ENCODE data around the gene SEC61A2.

The SEC61A2 gene

GRCh38 chr10:12109286-12109685 is 20.2 kb upstream of the SEC61A2 start:
- TF ChIP-seq, protein P1, sequence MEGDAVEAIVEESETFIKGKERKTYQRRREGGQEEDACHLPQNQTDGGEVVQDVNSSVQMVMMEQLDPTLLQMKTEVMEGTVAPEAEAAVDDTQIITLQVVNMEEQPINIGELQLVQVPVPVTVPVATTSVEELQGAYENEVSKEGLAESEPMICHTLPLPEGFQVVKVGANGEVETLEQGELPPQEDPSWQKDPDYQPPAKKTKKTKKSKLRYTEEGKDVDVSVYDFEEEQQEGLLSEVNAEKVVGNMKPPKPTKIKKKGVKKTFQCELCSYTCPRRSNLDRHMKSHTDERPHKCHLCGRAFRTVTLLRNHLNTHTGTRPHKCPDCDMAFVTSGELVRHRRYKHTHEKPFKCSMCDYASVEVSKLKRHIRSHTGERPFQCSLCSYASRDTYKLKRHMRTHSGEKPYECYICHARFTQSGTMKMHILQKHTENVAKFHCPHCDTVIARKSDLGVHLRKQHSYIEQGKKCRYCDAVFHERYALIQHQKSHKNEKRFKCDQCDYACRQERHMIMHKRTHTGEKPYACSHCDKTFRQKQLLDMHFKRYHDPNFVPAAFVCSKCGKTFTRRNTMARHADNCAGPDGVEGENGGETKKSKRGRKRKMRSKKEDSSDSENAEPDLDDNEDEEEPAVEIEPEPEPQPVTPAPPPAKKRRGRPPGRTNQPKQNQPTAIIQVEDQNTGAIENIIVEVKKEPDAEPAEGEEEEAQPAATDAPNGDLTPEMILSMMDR (IDR thresholded peaks at IDR 0.05; ENCODE audit: low read depth, low read length, poor library complexity, severe bottlenecking), result no peak
- TF ChIP-seq EZH2phosphoT487 (IDR thresholded peaks at IDR 0.05; ENCODE audit: borderline replicate concordance, low read length), result no peak
- no peaks in the 10 kb centered on the region for H3K79me2 ChIP-seq (ENCODE audit: control insufficient read depth, low read length)
- H3K9me2 ChIP-seq (replicated peaks; ENCODE audit: control insufficient read depth, low read length), result no peaks in the 10 kb centered on the region
- H3K9me3 ChIP-seq (ENCODE audit: control insufficient read depth, insufficient read depth, low read length), result no peaks in the 10 kb centered on the region
- peaks cover 22% of the 10 kb centered on the region for H3K4me1 ChIP-seq (ENCODE audit: control insufficient read depth, low read length)
- H3F3A ChIP-seq (ENCODE audit: control insufficient read depth, insufficient read depth), result peaks cover 7% of the 10 kb centered on the region; the same call in 1 of the 2 replicates
- no peak overlapping the region for H3K4me2 ChIP-seq (ENCODE audit: low read length)
- H3K4me3 ChIP-seq (ENCODE audit: low read length), result no peak overlapping the region
- peaks cover 40% of the 10 kb centered on the region for H3K36me3 ChIP-seq (ENCODE audit: control insufficient read depth, low read length)
- no peaks in the 10 kb centered on the region for H4K20me1 ChIP-seq (ENCODE audit: control insufficient read depth, insufficient read depth, low read depth, low read length)
- no peak overlapping the region for H3K27ac ChIP-seq (ENCODE audit: low read depth, low read length)
- H3K27me3 ChIP-seq (ENCODE audit: control insufficient read depth, low read length), result no peaks in the 10 kb centered on the region

DNA sequence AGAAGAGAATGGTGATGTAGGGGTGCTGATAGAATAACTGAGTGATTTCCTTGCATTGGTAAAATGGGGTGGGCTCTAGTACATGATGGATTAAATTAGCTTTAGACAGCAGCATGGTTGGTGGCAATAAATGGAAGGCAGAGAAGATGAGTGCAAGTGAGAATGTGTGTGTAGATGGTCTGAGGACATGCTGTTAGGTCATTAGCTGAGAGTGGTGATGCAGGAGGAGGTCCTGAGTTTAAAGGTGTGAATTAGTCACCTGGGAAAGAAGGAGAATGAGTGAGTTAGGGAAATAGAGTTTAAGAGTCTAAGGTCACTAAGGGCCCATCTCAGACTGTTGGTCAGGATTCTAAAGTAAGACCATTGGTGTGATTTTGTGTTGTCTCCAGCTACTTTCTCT is 17.9 kb upstream of the SEC61A2 start:
- H3K27me3 ChIP-seq (ENCODE audit: control insufficient read depth, low read length), result no peaks in the 10 kb centered on the region
- no peak overlapping the region for H3K4me3 ChIP-seq (ENCODE audit: low read length)
- no peak overlapping the region for H3K4me2 ChIP-seq (ENCODE audit: low read length)
- H3K27ac ChIP-seq (ENCODE audit: low read depth, low read length), result no peak overlapping the region
- H4K20me1 ChIP-seq (ENCODE audit: control insufficient read depth, insufficient read depth, low read depth, low read length), result no peaks in the 10 kb centered on the region
- H3K4me1 ChIP-seq (ENCODE audit: control insufficient read depth, low read length), result peaks cover 22% of the 10 kb centered on the region
- H3F3A ChIP-seq (ENCODE audit: control insufficient read depth, insufficient read depth), result peaks cover 7% of the 10 kb centered on the region; the same call in 1 of the 2 replicates
- H3K36me3 ChIP-seq (ENCODE audit: control insufficient read depth, low read length), result peaks cover 31% of the 10 kb centered on the region
- no peak for TF ChIP-seq EZH2phosphoT487 (IDR thresholded peaks at IDR 0.05; ENCODE audit: borderline replicate concordance, low read length)
- no peaks in the 10 kb centered on the region for H3K9me3 ChIP-seq (ENCODE audit: control insufficient read depth, insufficient read depth, low read length)
- no peaks in the 10 kb centered on the region for H3K9me2 ChIP-seq (replicated peaks; ENCODE audit: control insufficient read depth, low read length)
- no peaks in the 10 kb centered on the region for H3K79me2 ChIP-seq (ENCODE audit: control insufficient read depth, low read length)

- Histone ChIP-seq H4K20me1 (ENCODE audit: control insufficient read depth, insufficient read depth, low read depth, low read length) (no peaks in the 10 kb centered on the region), H3K36me3 (ENCODE audit: control insufficient read depth, low read length) (peaks cover 24% of the 10 kb centered on the region), H3K9me3 (ENCODE audit: control insufficient read depth, insufficient read depth, low read length) (no peaks in the 10 kb centered on the region), H3K4me2 (ENCODE audit: low read length) (no peak overlapping the region), H3K79me2 (ENCODE audit: control insufficient read depth, low read length) (no peaks in the 10 kb centered on the region), H3K9me2 (replicated peaks; ENCODE audit: control insufficient read depth, low read length) (no peaks in the 10 kb centered on the region), H3K4me1 (ENCODE audit: control insufficient read depth, low read length) (peaks cover 22% of the 10 kb centered on the region), H3K27me3 (ENCODE audit: control insufficient read depth, low read length) (no peaks in the 10 kb centered on the region), H3F3A (ENCODE audit: control insufficient read depth, insufficient read depth) (peaks cover 7% of the 10 kb centered on the region; the same call in 1 of the 2 replicates), H3K27ac (ENCODE audit: low read depth, low read length) (peak overlapping the region; percentile 53; the same call in 1 of the 2 replicates), H3K4me3 (ENCODE audit: low read length) (no peak overlapping the region)
- no peak for TF ChIP-seq EZH2phosphoT487 (IDR thresholded peaks at IDR 0.05; ENCODE audit: borderline replicate concordance, low read length)
Measured at GRCh38 chr10:12113627-12114026, 15.8 kb upstream of the SEC61A2 start.

DNA sequence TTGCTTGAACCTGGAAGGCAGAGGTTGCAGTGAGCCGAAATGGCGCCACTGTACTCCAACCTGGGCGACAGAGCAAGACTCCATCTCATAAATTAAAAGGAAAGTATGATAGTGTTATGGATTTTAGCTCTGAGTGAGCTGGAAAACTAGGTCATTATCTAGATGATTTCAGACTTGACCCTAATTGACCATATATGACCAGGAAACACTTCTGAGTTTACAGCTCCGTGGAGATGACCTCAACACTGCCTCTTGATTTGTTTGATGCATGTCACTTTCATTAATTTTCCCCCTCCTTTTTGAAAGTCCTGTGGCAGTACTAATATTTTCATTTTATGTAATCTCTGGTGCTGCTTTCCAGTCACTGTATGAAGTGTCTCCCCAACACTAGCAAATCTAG is 7.8 kb upstream of the SEC61A2 start:
- Histone ChIP-seq H3K79me2 (ENCODE audit: control insufficient read depth, low read length) (no peaks in the 10 kb centered on the region), H3K4me2 (ENCODE audit: low read length) (no peak overlapping the region), H3F3A (ENCODE audit: control insufficient read depth, insufficient read depth) (no peaks in the 10 kb centered on the region), H3K4me1 (ENCODE audit: control insufficient read depth, low read length) (no peaks in the 10 kb centered on the region), H3K36me3 (ENCODE audit: control insufficient read depth, low read length) (peaks cover 30% of the 10 kb centered on the region), H3K27me3 (ENCODE audit: control insufficient read depth, low read length) (no peaks in the 10 kb centered on the region), H3K4me3 (ENCODE audit: low read length) (no peak overlapping the region), H3K9me3 (ENCODE audit: control insufficient read depth, insufficient read depth, low read length) (no peaks in the 10 kb centered on the region), H3K27ac (ENCODE audit: low read depth, low read length) (no peak overlapping the region), H3K9me2 (replicated peaks; ENCODE audit: control insufficient read depth, low read length) (no peaks in the 10 kb centered on the region), H4K20me1 (ENCODE audit: control insufficient read depth, insufficient read depth, low read depth, low read length) (no peaks in the 10 kb centered on the region)
- TF ChIP-seq, protein P1 (IDR thresholded peaks at IDR 0.05; ENCODE audit: low read depth, low read length, poor library complexity, severe bottlenecking), result no peak
- TF ChIP-seq EZH2phosphoT487 (IDR thresholded peaks at IDR 0.05; ENCODE audit: borderline replicate concordance, low read length), result no peak

Measured in DOHH2 (cell line).